Smooth muscle cell of the coronary artery (primary cell): ENCODE measurements around the gene PNPLA4. TPM values are rescaled to one million over a fixed set of nuclear protein-coding genes. Genes with fewer than 3 reads are reported as not detected.

Source experiments
- total RNA-seq: library from RNA; depleted of rRNA; stranded (reverse); fragments of >200 nt; gene quantifications from 2 replicates; pipeline ENCODE4 v1.2.3, GENCODE V29; 2014; ENCODE audit warnings: low replicate concordance

PNPLA4 gene
- 9.8 and 11.8 TPM in 2 replicates for total RNA-seq

GRCh38 chrX:7927259-7928167 is at the start of gene PNPLA4:
PNPLA4 (minus strand) TSS chrX:7927413; CDS start chrX:7926119, 1,294 bp downstream.

Other genes with a start within 250 kb of the PNPLA4 start
- gene VCX, start 84.2 kb downstream of the PNPLA4 start, total RNA-seq: not detected in 2 replicates
- not detected in 2 replicates for gene VCX2, start 243.9 kb upstream of the PNPLA4 start, total RNA-seq